Hindlimb muscle (tissue), 1 donor: ENCODE data around the gene PARD3. TPM values are rescaled to one million over a fixed set of nuclear protein-coding genes. Genes with fewer than 3 reads are reported as not detected.
A peak's percentile ranks its signal among the peaks of the same experiment; 100 is the strongest.

Source experiments
- DNase-seq: peaks from one replicate; pipeline ENCODE4 v3.0.0-alpha.2; 2013
- polyA plus RNA-seq: library from polyadenylated mRNA; unstranded; fragments of 120-200 nt; gene quantifications from one replicate; pipeline ENCODE4 v1.2.1, GENCODE V29; 2013; ENCODE audit not compliant: insufficient read length

PARD3 gene
- polyA plus RNA-seq, 1 donor: 40.7 TPM

DNA sequence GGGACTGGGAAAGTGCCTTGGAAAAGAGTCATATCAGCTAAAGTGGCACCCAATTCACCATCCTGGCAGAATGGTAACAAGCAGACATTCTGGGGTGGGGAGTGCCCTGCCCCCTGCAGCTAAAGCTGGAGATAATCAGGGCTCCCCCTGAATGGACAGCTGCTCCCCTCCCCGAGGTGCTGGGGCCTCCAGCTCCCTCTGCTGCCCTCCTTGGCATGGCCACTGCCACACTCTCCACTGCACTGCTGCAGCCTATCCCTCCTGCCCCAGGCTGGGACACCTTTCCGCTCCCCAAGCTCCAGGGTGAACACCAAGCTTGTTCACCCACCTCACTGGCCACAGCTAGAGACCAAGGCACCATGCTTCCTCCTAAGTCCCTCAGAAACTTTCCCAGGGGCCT, 9.8 kb upstream of the PARD3 start:
- no peak for DNase-seq

- no peak for DNase-seq
These were observed 6.8 kb upstream of the PARD3 start for GRCh38 chr10:34821587-34822585.

GRCh38 chr10:34817586-34817985, 2.5 kb upstream of the PARD3 start:
- no peak for DNase-seq

- DNase-seq: no peak
These were observed 2.0 kb upstream of the PARD3 start for GRCh38 chr10:34817054-34817453.

DNA sequence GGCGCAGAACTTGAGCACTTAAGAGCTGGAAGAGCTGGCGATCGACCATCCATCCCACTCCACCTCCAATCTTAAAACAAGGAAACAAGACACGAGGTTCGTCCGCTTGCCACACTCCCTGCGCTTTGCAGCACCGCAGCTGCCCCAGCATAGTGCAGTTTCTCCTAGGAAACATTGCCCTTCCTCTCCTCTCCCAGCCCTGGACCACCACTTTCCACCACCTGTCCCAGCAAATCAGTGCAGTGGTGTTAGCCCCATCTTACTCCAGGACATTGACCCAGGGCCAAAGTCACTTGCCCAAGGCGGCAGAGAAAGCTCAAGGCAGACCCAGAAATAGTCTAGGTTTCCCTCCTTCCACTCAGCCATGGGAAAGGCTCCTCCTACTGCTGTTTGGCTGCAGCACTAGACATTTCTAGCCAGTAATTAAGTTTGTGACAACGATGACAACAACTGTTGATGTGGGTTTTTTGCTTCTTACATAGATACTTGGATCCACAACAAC, 1.5 kb upstream of the PARD3 start:
- peak; percentile 30 for DNase-seq

DNA sequence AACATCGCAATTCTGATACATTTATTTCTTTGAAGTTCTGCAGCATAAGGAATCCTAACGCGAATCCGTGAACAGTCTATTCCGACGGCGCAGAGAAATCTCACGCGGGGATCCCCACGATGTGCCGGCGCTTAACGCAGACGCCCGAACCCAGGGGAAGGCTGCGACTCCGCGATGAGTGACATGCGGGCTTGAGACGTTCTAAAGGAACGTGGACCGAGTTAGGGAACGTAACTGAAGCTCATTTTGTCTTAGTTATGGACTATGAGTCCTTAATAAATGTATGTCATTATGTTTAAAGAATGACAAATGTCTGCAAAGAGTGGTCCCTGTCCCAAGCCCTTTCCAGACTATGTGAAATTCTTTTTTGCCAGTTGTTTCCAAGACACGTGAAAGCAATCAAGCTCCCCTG, 995 bp upstream of the PARD3 start:
- DNase-seq: peak; percentile 20

DNA sequence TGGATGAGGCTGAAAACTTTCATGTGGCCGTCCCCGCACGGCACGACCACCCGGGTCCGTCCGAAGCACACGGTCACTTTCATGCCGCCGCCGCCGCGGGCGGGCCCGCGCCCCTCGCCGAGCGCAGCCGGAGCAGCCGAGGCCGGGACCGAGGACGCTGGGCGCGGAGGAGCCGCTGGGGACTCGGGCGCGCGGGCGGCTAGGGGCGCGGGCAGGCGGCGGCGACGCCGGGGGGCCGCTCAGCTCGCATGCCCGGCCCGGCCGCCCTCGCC, 247 bp downstream of the PARD3 start:
- no peak for DNase-seq

DNA sequence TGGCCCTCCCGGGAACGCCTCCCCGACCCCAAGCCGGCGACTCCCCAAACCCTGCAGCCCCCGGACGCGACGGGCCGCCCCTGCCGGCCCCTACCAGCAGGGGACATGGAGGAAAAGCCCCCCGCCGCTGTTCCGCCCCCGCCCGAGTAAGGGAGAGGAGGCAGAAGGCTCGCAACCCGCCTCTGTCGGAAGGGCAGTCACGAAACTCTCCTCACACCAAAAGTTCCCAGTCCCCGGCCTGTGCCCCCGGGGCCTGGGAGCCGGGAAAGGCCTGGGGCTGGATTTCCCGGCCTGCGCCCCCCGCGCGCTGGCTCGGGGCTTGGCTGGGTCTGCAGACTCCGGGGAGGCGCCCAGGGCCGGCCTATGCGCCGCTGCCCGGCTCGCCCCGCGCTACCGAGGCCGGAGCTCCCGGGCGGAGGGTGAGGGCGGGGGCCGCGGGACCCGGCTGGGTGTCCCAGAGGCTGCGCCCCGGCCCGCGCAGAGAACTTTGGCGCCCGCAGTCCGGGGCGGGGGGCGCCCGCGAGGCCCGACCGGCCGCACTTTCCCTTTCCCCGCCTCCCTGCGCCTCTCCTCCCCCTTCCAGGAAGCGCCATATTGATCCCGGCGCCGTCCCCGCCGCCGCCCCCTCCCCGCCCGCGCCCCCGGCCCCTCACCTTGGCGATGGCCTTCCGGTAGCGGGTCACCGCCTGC, 728 bp downstream of the PARD3 start:
- DNase-seq: peak; percentile 71

DNA sequence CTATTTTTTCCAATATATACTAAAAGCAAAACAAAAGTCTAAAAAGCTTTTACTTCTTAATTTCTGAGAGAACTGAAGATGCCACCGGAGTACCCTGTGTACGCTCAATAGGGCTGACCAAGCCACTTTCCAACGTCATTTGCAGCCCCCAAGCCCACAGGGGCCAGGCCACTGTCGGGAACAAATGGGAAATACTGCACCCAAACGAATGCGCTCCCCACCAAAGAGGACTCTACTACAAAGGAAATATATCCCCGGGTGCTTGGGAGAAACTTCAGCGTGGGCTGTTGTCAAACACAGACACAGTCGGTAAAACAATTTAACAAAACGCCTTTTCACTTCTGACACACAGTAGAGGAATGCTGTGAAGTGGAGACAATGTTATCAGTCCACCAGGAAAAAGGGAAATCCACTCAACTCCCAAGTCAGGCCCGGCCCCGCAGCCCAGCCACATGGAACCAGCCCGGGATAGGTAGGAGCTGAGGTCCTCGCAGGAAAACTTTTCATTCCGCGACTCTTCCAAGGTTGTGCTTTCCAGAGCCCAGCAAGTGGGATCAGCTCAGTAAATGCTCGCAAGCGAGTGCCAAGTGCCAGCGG, 1.4 kb downstream of the PARD3 start:
- DNase-seq: peak; percentile 30

DNA sequence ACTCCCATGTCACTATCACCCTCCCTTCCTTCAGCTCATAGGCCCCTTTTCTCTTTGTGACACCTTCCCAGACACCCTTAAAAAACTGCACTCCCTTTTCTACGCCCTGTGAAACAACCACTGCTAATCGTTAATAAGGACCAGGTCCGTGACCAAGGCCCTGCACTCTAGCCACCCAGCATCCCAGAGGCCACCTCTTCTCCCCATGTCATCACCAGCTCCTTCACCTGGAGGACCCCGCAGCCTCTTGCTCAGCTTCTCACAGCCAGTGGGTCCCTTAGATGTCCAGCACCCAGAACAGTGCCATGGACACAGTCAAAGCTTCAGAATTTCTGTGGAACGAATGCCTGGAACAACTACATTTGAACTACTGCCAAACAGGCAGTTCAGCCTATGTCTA, 2.3 kb downstream of the PARD3 start:
- DNase-seq: no peak

DNA sequence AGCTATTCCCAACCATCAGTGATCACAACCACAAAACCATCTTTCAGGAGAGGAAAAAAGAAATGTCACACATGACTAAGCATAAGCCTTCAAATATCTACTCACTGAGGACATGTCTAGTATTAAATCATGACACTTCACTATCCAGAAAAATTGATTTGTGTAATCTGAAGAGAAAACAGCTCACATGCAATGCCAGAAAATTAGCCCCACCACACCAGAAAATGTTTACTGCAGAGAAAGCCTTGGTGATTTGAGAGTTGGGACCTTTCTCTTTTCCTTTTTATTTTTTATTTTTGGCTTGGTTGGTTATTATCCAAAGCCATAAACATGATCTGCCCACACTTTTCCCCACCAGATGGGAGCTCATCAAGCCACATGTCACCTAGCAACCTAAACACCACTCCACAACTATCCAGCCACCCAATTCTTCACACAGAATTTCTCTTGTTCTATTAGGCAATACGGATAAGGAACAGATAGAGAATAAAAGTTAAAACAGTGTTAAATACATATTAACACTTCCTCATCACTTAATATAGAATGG, 3.1 kb downstream of the PARD3 start:
- no peak for DNase-seq

DNA sequence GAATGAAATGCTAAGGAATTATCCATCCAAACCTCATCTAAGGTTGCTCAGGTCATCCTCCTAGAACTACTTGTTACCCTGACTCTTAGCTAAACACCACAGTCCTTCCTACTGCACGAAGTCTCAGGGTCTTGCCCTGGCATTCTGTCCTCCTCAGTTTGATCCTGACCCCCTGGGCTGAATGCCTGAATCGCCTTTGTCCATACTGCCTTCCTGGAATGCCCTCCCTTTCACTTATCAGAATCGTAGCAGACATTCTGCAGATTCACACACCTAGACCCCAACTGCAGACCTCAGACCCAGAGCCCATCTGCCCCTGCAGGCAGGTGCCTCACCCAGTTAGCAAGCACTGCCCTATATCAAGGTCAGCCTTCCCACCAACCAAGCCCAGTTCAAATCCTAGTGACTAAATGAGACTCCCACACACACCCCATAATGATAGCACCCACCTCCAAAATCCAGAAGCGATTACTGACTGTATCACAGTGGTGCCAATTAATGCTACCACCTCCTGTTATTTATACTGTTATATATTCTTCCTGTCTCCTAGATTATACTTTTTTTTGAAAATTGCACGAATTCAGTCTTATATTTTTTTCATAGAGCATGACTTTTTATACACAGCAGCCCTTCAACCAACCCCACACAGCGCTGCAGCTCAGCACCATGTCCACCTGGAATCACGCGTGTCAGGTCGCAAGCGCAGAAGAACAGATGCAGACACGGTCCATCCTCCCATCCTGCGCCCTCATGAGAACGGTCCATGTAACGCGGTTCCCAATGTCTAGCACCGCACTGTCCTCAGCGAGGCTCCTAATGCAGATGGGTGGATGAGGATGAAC, 3.7 kb downstream of the PARD3 start:
- no peak for DNase-seq

- DNase-seq: no peak
These were observed 5.3 kb downstream of the PARD3 start for GRCh38 chr10:34809796-34810195.

DNA sequence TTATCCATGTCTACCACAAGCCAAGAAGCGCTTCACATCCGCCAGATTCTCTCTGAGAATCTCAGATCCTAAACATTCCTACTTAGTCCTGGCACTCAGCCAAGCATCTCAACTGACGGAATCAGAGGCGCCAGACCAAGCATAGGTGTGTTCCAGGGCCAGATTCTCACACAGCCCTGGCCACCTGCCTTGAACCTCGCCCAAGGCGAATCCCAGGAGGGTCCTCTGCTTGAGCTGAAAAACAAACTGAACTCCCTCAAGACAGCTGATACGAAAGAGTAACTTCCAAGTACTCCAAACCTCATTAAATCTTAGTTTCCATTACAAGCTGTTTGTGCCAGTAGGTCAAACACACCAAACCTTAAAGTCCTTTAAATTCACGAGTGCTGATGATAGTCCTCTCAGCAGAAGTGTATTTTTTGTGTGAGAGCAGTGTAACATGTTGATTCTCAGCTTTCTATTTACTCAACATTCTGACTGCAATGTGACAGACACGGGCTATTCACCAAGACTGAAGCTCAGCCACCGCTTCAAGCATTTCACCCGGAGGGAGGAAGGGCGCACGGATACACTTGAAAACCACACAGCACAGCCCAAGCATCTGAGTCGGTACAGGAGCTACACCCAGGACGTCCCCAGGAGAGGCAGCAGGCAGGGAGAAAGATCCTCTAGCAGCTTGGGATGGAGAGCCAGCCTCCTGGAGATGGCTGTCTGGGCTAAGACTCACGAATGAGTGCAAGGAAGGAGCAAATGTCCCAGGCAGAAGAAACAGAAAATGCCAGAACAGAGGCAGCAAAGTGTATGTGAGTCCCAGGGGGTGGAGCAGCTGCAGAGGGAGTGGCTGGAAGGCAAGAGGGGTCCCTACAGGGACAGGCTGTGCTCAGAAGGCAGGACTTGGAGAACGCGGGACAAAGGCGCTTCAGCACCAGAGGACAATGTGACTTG, 6.0 kb downstream of the PARD3 start:
- DNase-seq: peak; percentile 58

GRCh38 chr10:34808336-34808735, 6.8 kb downstream of the PARD3 start:
- DNase-seq: no peak

- DNase-seq: no peak
These were observed 10.8 kb downstream of the PARD3 start for GRCh38 chr10:34804306-34804705.

GRCh38 chr10:34802692-34803091, 12.4 kb downstream of the PARD3 start:
- no peak for DNase-seq

DNA sequence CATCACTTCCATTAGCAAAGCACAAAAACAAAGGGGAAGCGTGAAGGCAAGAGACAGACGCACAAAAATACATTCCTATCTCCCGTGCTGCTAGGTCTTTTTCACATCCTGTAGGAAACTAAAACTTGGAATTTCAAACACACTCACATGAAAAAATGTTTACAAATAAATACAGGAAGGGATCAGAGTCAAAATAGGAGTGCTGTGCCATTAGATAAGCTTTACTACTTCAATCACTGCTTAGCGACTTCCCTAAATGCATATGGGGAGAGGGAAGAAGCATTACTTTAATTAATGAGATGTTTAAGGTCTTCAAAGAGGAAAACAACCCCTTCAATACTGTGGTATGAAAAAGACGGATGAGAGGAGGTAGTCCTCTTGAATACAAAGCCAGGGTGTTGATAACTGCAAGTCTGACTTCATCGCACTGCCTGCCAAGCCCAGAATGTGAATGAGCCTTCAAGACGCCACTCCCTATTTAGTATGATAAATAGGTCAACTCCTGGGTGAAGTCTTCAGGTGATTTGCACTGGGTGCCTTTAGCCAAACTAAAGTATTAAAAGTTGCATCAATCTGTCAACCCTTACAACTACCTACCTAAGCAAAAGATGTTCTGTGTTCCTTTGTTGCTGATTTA, 13.9 kb downstream of the PARD3 start:
- no peak for DNase-seq

- no peak for DNase-seq
These were observed 14.5 kb downstream of the PARD3 start for GRCh38 chr10:34800624-34801023.

- DNase-seq: no peak
These were observed 16.4 kb downstream of the PARD3 start for GRCh38 chr10:34798654-34799053.
